ENCODE measurements around the gene MED12. TPM values are rescaled to one million over a fixed set of nuclear protein-coding genes. Genes with fewer than 3 reads are reported as not detected.

MED12 gene
- total and polyA plus RNA-seq, 2 of the 8 experiments (the other 6 are each of a cell fraction or from before 2014, with no cell fraction given): 19.4 to 48.9 TPM

DNA sequence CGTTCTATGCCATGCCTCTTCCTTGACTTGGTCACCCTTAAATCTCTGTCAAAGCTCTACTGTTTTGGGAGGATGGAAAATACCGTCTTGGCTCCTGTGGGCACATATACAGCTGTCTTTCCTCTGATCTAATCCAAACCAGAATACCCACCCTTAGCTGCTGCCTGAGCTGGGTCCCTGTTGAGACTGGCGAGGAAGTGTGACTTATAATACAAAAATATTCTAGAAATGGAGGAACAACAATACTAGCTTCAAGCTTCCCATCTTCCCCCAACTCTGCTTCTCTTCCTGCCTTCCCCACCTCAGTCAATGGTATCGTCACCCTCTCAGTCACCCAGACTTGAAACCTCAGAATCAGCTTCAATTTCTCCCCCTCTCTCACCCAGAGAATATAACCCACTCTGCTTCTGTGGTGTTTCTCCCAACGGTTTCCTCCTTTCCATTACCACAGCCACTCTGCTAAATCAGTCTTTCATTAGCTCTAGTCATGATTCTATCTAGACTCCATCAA lies 6.4 kb upstream of the MED12 start (continued):
- TF ChIP-seq, protein P1, sequence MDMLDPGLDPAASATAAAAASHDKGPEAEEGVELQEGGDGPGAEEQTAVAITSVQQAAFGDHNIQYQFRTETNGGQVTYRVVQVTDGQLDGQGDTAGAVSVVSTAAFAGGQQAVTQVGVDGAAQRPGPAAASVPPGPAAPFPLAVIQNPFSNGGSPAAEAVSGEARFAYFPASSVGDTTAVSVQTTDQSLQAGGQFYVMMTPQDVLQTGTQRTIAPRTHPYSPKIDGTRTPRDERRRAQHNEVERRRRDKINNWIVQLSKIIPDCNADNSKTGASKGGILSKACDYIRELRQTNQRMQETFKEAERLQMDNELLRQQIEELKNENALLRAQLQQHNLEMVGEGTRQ (IDR thresholded peaks at IDR 0.05; ENCODE audit: low read length): no peak
- TF ChIP-seq SP2 (IDR thresholded peaks at IDR 0.05; ENCODE audit: low read length) (no peak), GTF2F1 (IDR thresholded peaks at IDR 0.05; ENCODE audit: borderline replicate concordance, low read depth, low read length) (no peak), KDM5A (IDR thresholded peaks at IDR 0.05; ENCODE audit: low read length) (no peak)

Measured in H1 (cell line).